ENCODE data around the gene UBE2N. TPM values are rescaled to one million over a fixed set of nuclear protein-coding genes. Genes with fewer than 3 reads are reported as not detected.

Gene UBE2N
- total and polyA plus RNA-seq, 2 donors (not counting 1 experiment from before 2014, with no cell fraction given), result 56.3 to 83.8 TPM

- no peak for ATAC-seq (ENCODE audit: low read depth)
- H3K27ac Mint-ChIP-seq, result no peak overlapping the region
- H3K79me2 ChIP-seq (ENCODE audit: control insufficient read depth, insufficient read depth, low read length), result no peaks in the 10 kb centered on the region
- ChIA-PET CTCF (interaction anchor here (0.6 to 0.7 kb wide), 2 partner anchors 57 to 1135 kb away, joined by 3 read pairs; no protein-coding TSS in a partner anchor), POLR2A (no interaction called here)
- intact Hi-C loops (cut with micrococcal nuclease), result no loop called here
- no peaks in the 10 kb centered on the region for H3K36me3 ChIP-seq (replicated peaks in 1 of 2; ENCODE audit: control extremely low read depth in 1 of 2, control insufficient read depth in 1 of 2, extremely low read depth in 1 of 2, insufficient read depth in 2 of 2, low read length in 1 of 2)
- H2AFZ ChIP-seq (ENCODE audit: insufficient read depth, low read depth, low read length, poor library complexity, severe bottlenecking), result no peak overlapping the region
- TF ChIP-seq EZH2 (IDR thresholded peaks at IDR 0.05; ENCODE audit: borderline replicate concordance, insufficient read depth, low read depth, low read length, poor library complexity, severe bottlenecking), result no peak
- TF ChIP-seq, protein P1, sequence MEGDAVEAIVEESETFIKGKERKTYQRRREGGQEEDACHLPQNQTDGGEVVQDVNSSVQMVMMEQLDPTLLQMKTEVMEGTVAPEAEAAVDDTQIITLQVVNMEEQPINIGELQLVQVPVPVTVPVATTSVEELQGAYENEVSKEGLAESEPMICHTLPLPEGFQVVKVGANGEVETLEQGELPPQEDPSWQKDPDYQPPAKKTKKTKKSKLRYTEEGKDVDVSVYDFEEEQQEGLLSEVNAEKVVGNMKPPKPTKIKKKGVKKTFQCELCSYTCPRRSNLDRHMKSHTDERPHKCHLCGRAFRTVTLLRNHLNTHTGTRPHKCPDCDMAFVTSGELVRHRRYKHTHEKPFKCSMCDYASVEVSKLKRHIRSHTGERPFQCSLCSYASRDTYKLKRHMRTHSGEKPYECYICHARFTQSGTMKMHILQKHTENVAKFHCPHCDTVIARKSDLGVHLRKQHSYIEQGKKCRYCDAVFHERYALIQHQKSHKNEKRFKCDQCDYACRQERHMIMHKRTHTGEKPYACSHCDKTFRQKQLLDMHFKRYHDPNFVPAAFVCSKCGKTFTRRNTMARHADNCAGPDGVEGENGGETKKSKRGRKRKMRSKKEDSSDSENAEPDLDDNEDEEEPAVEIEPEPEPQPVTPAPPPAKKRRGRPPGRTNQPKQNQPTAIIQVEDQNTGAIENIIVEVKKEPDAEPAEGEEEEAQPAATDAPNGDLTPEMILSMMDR (IDR thresholded peaks at IDR 0.05), result no peak
- peaks cover under 1% of the 10 kb centered on the region in 2 donors for H3K4me1 ChIP-seq (ENCODE audit: control insufficient read depth in 2 of 2, insufficient read depth in 2 of 2, low read length in 2 of 2)
- no peak overlapping the region for H3K27ac ChIP-seq (ENCODE audit: low read length in 2 of 2)
- H3K4me2 ChIP-seq (replicated peaks; ENCODE audit: low read depth, low read length, poor library complexity, severe bottlenecking), result no peak overlapping the region
- no peaks in the 10 kb centered on the region for H3K9me3 Mint-ChIP-seq (ENCODE audit: insufficient read depth)
- no peaks in the 10 kb centered on the region for H3K4me1 Mint-ChIP-seq
- DNase-seq, result no peak
- H3K9ac ChIP-seq (ENCODE audit: low read length), result no peak overlapping the region
- no peaks in the 10 kb centered on the region for H4K20me1 ChIP-seq (ENCODE audit: control insufficient read depth, insufficient read depth, low read length, poor library complexity, severe bottlenecking)
- H3K9me3 ChIP-seq (ENCODE audit: control extremely low read depth in 1 of 3, control insufficient read depth in 2 of 3, insufficient read depth in 1 of 3, low read length in 2 of 3), result peaks cover 0 to under 1% (median 0%) of the 10 kb centered on the region in 3 donors
- peaks cover 0 to 2% (median 0%) of the 10 kb centered on the region in 4 experiments for H3K27me3 ChIP-seq (replicated peaks in 1 of 4; ENCODE audit: control extremely low read depth in 1 of 4, control insufficient read depth in 3 of 4, insufficient read depth in 4 of 4, low read length in 3 of 4)
- peaks cover 10% of the 10 kb centered on the region for H3K27me3 Mint-ChIP-seq
- no peak overlapping the region for H3K4me3 Mint-ChIP-seq
- no peak overlapping the region for H3K4me3 ChIP-seq (ENCODE audit: control extremely low read depth in 1 of 5, extremely low read depth in 1 of 5, insufficient read depth in 1 of 5, low read depth in 2 of 5, low read length in 4 of 5)
These were observed 72.2 kb downstream of the UBE2N start for GRCh38 chr12:93369505-93369904.

DNA sequence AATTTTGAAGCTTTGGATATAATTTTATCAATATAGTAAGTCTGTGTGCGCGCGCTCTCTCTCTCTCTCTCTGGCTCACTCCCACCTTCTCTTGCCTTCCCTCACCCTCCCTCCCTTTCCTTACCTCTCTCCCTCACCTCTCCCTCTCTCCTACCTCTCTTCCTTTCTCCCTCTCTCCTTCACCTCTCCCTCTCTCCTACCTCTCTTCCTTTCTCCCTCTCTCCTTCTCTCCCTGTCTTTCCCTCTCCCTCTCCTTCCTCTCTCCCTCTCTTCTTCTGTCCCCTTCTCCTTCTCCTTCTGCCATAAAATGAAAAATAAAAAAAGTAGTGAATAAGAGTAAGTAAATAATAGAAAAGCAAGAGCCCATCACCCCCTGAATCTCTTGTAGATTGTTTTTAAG lies 73.0 kb downstream of the UBE2N start:
- no peak overlapping the region for H3K4me3 Mint-ChIP-seq
- no CpG with 5 or more reads among the region's 3 CpGs for WGBS (ENCODE audit: insufficient coverage)
- intact Hi-C loops (cut with micrococcal nuclease), result no loop called here

More for the DNA sequence above, 73.0 kb downstream of the UBE2N start:
- peaks cover 3% of the 10 kb centered on the region for H3K4me1 Mint-ChIP-seq
- H3K9me3 Mint-ChIP-seq (ENCODE audit: insufficient read depth), result no peaks in the 10 kb centered on the region
- ChIA-PET CTCF (interaction anchor here (0.7 kb wide), 1 partner anchor 1136 kb away, joined by 3 read pairs; no protein-coding TSS in a partner anchor), POLR2A (no interaction called here)
- Histone ChIP-seq H2AFZ (ENCODE audit: insufficient read depth, low read depth, low read length, poor library complexity, severe bottlenecking) (no peak overlapping the region), H3K36me3 (replicated peaks in 1 of 2; ENCODE audit: control extremely low read depth in 1 of 2, control insufficient read depth in 1 of 2, extremely low read depth in 1 of 2, insufficient read depth in 2 of 2, low read length in 1 of 2) (no peaks in the 10 kb centered on the region), H3K9me3 (ENCODE audit: control extremely low read depth in 1 of 3, control insufficient read depth in 2 of 3, insufficient read depth in 1 of 3, low read length in 2 of 3) (peaks cover 0 to 4% (median 0%) of the 10 kb centered on the region in 3 donors), H3K4me3 (ENCODE audit: control extremely low read depth in 1 of 5, extremely low read depth in 1 of 5, insufficient read depth in 1 of 5, low read depth in 2 of 5, low read length in 4 of 5) (no peak overlapping the region), H3K27ac (ENCODE audit: low read length in 2 of 2) (no peak overlapping the region), H3K9ac (ENCODE audit: low read length) (no peak overlapping the region), H4K20me1 (ENCODE audit: control insufficient read depth, insufficient read depth, low read length, poor library complexity, severe bottlenecking) (no peaks in the 10 kb centered on the region), H3K4me1 (ENCODE audit: control insufficient read depth in 2 of 2, insufficient read depth in 2 of 2, low read length in 2 of 2) (peaks cover 7 to 8% of the 10 kb centered on the region in 2 donors), H3K27me3 (replicated peaks in 1 of 4; ENCODE audit: control extremely low read depth in 1 of 4, control insufficient read depth in 3 of 4, insufficient read depth in 4 of 4, low read length in 3 of 4) (peaks cover 0 to 2% (median 0%) of the 10 kb centered on the region in 4 experiments), H3K4me2 (replicated peaks; ENCODE audit: low read depth, low read length, poor library complexity, severe bottlenecking) (no peak overlapping the region), H3K79me2 (ENCODE audit: control insufficient read depth, insufficient read depth, low read length) (no peaks in the 10 kb centered on the region)
- no peak overlapping the region for H3K27ac Mint-ChIP-seq
- no peak for ATAC-seq (ENCODE audit: low read depth)
- DNase-seq, result no peak
- H3K27me3 Mint-ChIP-seq, result peaks cover 10% of the 10 kb centered on the region
- TF ChIP-seq, protein P1 (IDR thresholded peaks at IDR 0.05), result no peak
- TF ChIP-seq EZH2 (IDR thresholded peaks at IDR 0.05; ENCODE audit: borderline replicate concordance, insufficient read depth, low read depth, low read length, poor library complexity, severe bottlenecking), result no peak
